H1 (cell line): ENCODE measurements around the gene MAP2K2. TPM values are rescaled to one million over a fixed set of nuclear protein-coding genes. Genes with fewer than 3 reads are reported as not detected.

Experiments used
- CTCF ChIA-PET: fragments of 300-600 bp; sonication (Branson Sonifier 250); formaldehyde crosslinking; loops from one replicate; lab custom pipeline; 2021; ENCODE audit not compliant: partially characterized antibody; lab: Charles Lee
- POLR2A ChIA-PET: fragments of 300-600 bp; sonication (Branson Sonifier 250); formaldehyde crosslinking; loops from one replicate; lab custom pipeline; 2021; ENCODE audit warnings: inconsistent platforms; ENCODE audit not compliant: partially characterized antibody; lab: Charles Lee
- DNase-seq, 2 experiments: peaks; one replicate each; pipeline versions ENCODE4 v3.0.0 to v3.0.0-alpha.2; 2010 to 2022; ENCODE audit warnings: low spot score in 2 of 2, low read depth in 1 of 2, mixed read lengths in 1 of 2
- FAIRE-seq: peaks from 2 replicates; lab custom pipeline; 2011; peaks lifted over from hg19 to GRCh38; lab: Jason Lieb, UNC
- H2AFZ ChIP-seq: 2 replicates; pipeline ENCODE4 v1.8.1; 2012; ENCODE audit warnings: low read length, inconsistent platforms
- H2AK5ac ChIP-seq: 2 replicates; pipeline ENCODE4 v1.6.1; 2013; ENCODE audit warnings: low read depth, low read length
- H2BK120ac ChIP-seq: replicated peaks from 2 replicates; pipeline ENCODE3; 2013; ENCODE audit warnings: low read depth, low read length, inconsistent platforms
- H2BK12ac ChIP-seq: 2 replicates; pipeline ENCODE4 v1.6.1; 2013; ENCODE audit warnings: low read depth, low read length
- H2BK15ac ChIP-seq: 2 replicates; pipeline ENCODE4 v1.6.1; 2013; ENCODE audit warnings: low read length
- H2BK20ac ChIP-seq: 2 replicates; pipeline ENCODE4 v1.6.1; 2013; ENCODE audit warnings: low read length
- H2BK5ac ChIP-seq: 2 replicates; pipeline ENCODE4 v1.6.1; 2013; ENCODE audit warnings: low read depth, low read length
- H3K14ac ChIP-seq: 2 replicates; pipeline ENCODE4 v1.6.1; 2013; ENCODE audit warnings: inconsistent platforms; ENCODE audit not compliant: insufficient read length
- H3K18ac ChIP-seq: 2 replicates; pipeline ENCODE4 v1.6.1; 2013; ENCODE audit warnings: low read length; ENCODE audit errors: extremely low read depth
- H3K23ac ChIP-seq: 2 replicates; pipeline ENCODE4 v1.6.1; 2013; ENCODE audit warnings: inconsistent platforms; ENCODE audit not compliant: insufficient read length
- H3K23me2 ChIP-seq: 2 replicates; pipeline ENCODE4 v1.6.1; 2013; ENCODE audit warnings: low read depth, low read length
- H3K27ac ChIP-seq: 2 replicates; pipeline ENCODE4 v1.6.1; 2011; ENCODE audit warnings: low read depth, low read length, inconsistent platforms
- H3K27me3 ChIP-seq, 4 experiments: replicated peaks in 1 of 4; 1 replicate in 1 of 4; 2 replicates in 3 of 4; pipeline versions ENCODE4 v1.6.1 to v1.8.1; 2011 to 2013; ENCODE audit warnings: low read length in 3 of 4, mild to moderate bottlenecking in 3 of 4, inconsistent platforms in 2 of 4, mixed read lengths in 2 of 4, moderate library complexity in 1 of 4; ENCODE audit not compliant: control insufficient read depth in 3 of 4, insufficient read depth in 3 of 4; ENCODE audit errors: extremely low read depth in 1 of 4
- H3K36me3 ChIP-seq, 4 experiments: 2 replicates each; pipeline versions ENCODE4 v1.6.1 to v1.8.1; 2011 to 2013; ENCODE audit warnings: mild to moderate bottlenecking in 4 of 4, low read length in 3 of 4, moderate library complexity in 2 of 4, control low read depth in 1 of 4, inconsistent platforms in 1 of 4; ENCODE audit not compliant: insufficient read depth in 4 of 4, control insufficient read depth in 2 of 4
- H3K4ac ChIP-seq: replicated peaks from 2 replicates; pipeline ENCODE3; 2013; ENCODE audit warnings: low read length, low read depth, mixed read lengths, inconsistent platforms; ENCODE audit not compliant: insufficient read length
- H3K4me1 ChIP-seq, 4 experiments: replicated peaks in 1 of 4; 1 replicate in 1 of 4; 2 replicates in 3 of 4; pipeline versions ENCODE4 v1.6.1 to v1.8.1; 2011 to 2013; ENCODE audit warnings: low read length in 3 of 4, inconsistent platforms in 2 of 4, mixed read lengths in 1 of 4; ENCODE audit not compliant: insufficient read depth in 4 of 4, control insufficient read depth in 3 of 4
- H3K4me2 ChIP-seq, 2 experiments: 2 replicates each; pipeline versions ENCODE4 v1.6.1 to v1.8.1; 2011 to 2013; ENCODE audit warnings: low read depth in 2 of 2, low read length in 2 of 2, control low read depth in 1 of 2, inconsistent platforms in 1 of 2, mild to moderate bottlenecking in 1 of 2; ENCODE audit not compliant: insufficient read depth in 1 of 2
- H3K4me3 ChIP-seq, 4 experiments: fragments of 200-600, 300-600 bp in 1 of 4; sonication (generic), shearing (Covaris generic), sonication (Bioruptor Twin) in 1 of 4; 2 replicates each; pipeline versions ENCODE4 v1.5.1 to v1.8.1; 2011 to 2016; ENCODE audit warnings: low read length in 4 of 4, low read depth in 3 of 4, control low read depth in 2 of 4, inconsistent platforms in 2 of 4, mild to moderate bottlenecking in 2 of 4, mixed read lengths in 1 of 4, moderate library complexity in 1 of 4; ENCODE audit not compliant: insufficient read depth in 2 of 4; ENCODE audit errors: extremely low read depth in 1 of 4
- H3K56ac ChIP-seq: replicated peaks from 2 replicates; pipeline ENCODE3; 2013; ENCODE audit warnings: low read depth, mild to moderate bottlenecking, mixed read lengths, low read length, inconsistent platforms; ENCODE audit not compliant: insufficient read length
- H3K79me1 ChIP-seq: 2 replicates; pipeline ENCODE4 v1.6.1; 2013; ENCODE audit warnings: low read depth, low read length, control low read depth
- H3K79me2 ChIP-seq, 2 experiments: 2 replicates each; pipeline versions ENCODE4 v1.6.1 to v1.8.1; 2012 to 2013; ENCODE audit warnings: low read length in 2 of 2, mild to moderate bottlenecking in 2 of 2, inconsistent platforms in 1 of 2; ENCODE audit not compliant: insufficient read depth in 2 of 2, control insufficient read depth in 1 of 2
- H3K9ac ChIP-seq, 4 experiments: replicated peaks in 1 of 4; 1 replicate in 1 of 4; 2 replicates in 3 of 4; pipeline versions ENCODE4 v1.6.1 to v1.8.1; 2011 to 2013; ENCODE audit warnings: low read depth in 3 of 4, low read length in 3 of 4, control low read depth in 2 of 4, mild to moderate bottlenecking in 2 of 4, moderate library complexity in 2 of 4, inconsistent platforms in 1 of 4; ENCODE audit errors: extremely low read depth in 1 of 4
- H3K9me3 ChIP-seq, 2 experiments: 2 replicates each; pipeline versions ENCODE4 v1.6.1 to v1.8.1; 2012 to 2013; ENCODE audit warnings: mild to moderate bottlenecking in 2 of 2, moderate library complexity in 2 of 2, control low read depth in 1 of 2, inconsistent platforms in 1 of 2, low read depth in 1 of 2, low read length in 1 of 2, mixed read lengths in 1 of 2; ENCODE audit not compliant: insufficient read depth in 2 of 2
- H4K20me1 ChIP-seq, 2 experiments: replicated peaks in 1 of 2; 2 replicates each; pipeline versions ENCODE3 to v1.8.1; 2011 to 2013; ENCODE audit warnings: inconsistent platforms in 2 of 2, low read length in 2 of 2, mild to moderate bottlenecking in 1 of 2; ENCODE audit not compliant: insufficient read depth in 2 of 2, control insufficient read depth in 1 of 2
- H4K5ac ChIP-seq: 2 replicates; pipeline ENCODE4 v1.6.1; 2013; ENCODE audit warnings: low read length, low read depth, mixed read lengths, inconsistent platforms; ENCODE audit not compliant: insufficient read length
- H4K8ac ChIP-seq: 2 replicates; pipeline ENCODE4 v1.8.0; 2013; ENCODE audit warnings: mild to moderate bottlenecking, moderate library complexity, low read length, inconsistent platforms; ENCODE audit not compliant: insufficient read depth; ENCODE audit errors: extremely low read depth
- H4K91ac ChIP-seq: replicated peaks from 2 replicates; pipeline ENCODE3; 2013; ENCODE audit warnings: low read length, mixed read lengths, inconsistent platforms; ENCODE audit not compliant: insufficient read length
- ATF3 ChIP-seq: IDR thresholded peaks from 2 replicates; pipeline ENCODE4 v1.6.1; 2011; ENCODE audit warnings: low read depth, mild to moderate bottlenecking, low read length; ENCODE audit not compliant: insufficient read depth
- BACH1 ChIP-seq: IDR thresholded peaks from 2 replicates; pipeline ENCODE4 v1.6.1; 2012; ENCODE audit warnings: low read length, improper control_type of control experiment
- EGR1 ChIP-seq: IDR thresholded peaks from 2 replicates; pipeline ENCODE4 v1.6.1; 2011; ENCODE audit warnings: low read depth, low read length, borderline replicate concordance
- EP300 ChIP-seq, 2 experiments: IDR thresholded peaks; 1 replicate in 1 of 2; 2 replicates in 1 of 2; pipeline ENCODE4 v1.6.1; 2011 to 2012; ENCODE audit warnings: low read depth in 2 of 2, low read length in 2 of 2, mild to moderate bottlenecking in 2 of 2, borderline replicate concordance in 1 of 2, inconsistent platforms in 1 of 2, moderate library complexity in 1 of 2
- EZH2 ChIP-seq: fragments of 200-600 bp; sonication (generic); IDR thresholded peaks from 2 replicates; pipeline ENCODE4 v1.7.1; 2012; ENCODE audit warnings: low read depth, mild to moderate bottlenecking, moderate library complexity, low read length, inconsistent platforms; ENCODE audit not compliant: severe bottlenecking
- GABPA ChIP-seq: IDR thresholded peaks from 2 replicates; pipeline ENCODE4 v1.6.1; 2011; ENCODE audit warnings: mild to moderate bottlenecking, low read length, moderate library complexity, borderline replicate concordance; ENCODE audit not compliant: insufficient read depth
- HDAC6 ChIP-seq: IDR thresholded peaks from one replicate; pipeline ENCODE4 v1.7.1; 2012; ENCODE audit warnings: low read depth, mild to moderate bottlenecking, inconsistent platforms, low read length, moderate library complexity
- MAFK ChIP-seq: IDR thresholded peaks from 2 replicates; pipeline ENCODE4 v1.6.1; 2012; ENCODE audit warnings: low read depth, mild to moderate bottlenecking, improper control_type of control experiment, low read length
- SIN3A ChIP-seq, 2 experiments: IDR thresholded peaks in 1 of 2; conservative IDR thresholded peaks in 1 of 2; 2 replicates each; pipeline ENCODE4 v1.6.1; 2011 to 2012; ENCODE audit warnings: low read length in 2 of 2, improper control_type of control experiment in 1 of 2, low read depth in 1 of 2, mild to moderate bottlenecking in 1 of 2
- SIRT6 ChIP-seq: IDR thresholded peaks from one replicate; pipeline ENCODE4 v1.7.1; 2012; ENCODE audit warnings: low read length, inconsistent platforms
- USF2 ChIP-seq: IDR thresholded peaks from 2 replicates; pipeline ENCODE4 v1.6.1; 2011; ENCODE audit warnings: low read length, improper control_type of control experiment
- WGBS, 2 experiments: shearing (Covaris generic) in 1 of 2; methylation state at CpG; one replicate each; pipeline versions ENCODE4 v1.1.6 to v1.1.7; 2013 to 2015; ENCODE audit warnings: low lambda C conversion rate in 2 of 2, mixed read lengths in 2 of 2, inconsistent platforms in 1 of 2, low coverage in 1 of 2, missing lambda C conversion rate in 1 of 2; ENCODE audit not compliant: insufficient replicate concordance in 2 of 2, insufficient coverage in 1 of 2, insufficient read length in 1 of 2; ENCODE audit errors: extremely low coverage in 1 of 2, missing lambda C conversion rate in 1 of 2; 5-methylcytosine and 5-hydroxymethylcytosine counted together
- polyA plus RNA-seq, 7 experiments: library from polyadenylated mRNA; depleted of rRNA in 3 of 7; stranded (reverse) in 5 of 7; unstranded in 2 of 7; fragments of >200 nt in 5 of 7; fragments of 200-250 nt in 2 of 7; gene quantifications; 1 replicate in 5 of 7; 2 replicates in 1 of 7; 4 replicates in 1 of 7; pipeline versions ENCODE4 v1.2.1 to v1.2.3, GENCODE V29; 2011 to 2013; ENCODE audit warnings: missing spikeins in 2 of 7, mixed read lengths in 2 of 7
- total RNA-seq: library from RNA; stranded (reverse); fragmentation: NEBNext Ultra II Directional; extraction: Animal tissue kit (Norgen Biotek cat#: 25700); gene quantifications from 2 replicates; pipeline ENCODE4 v1.2.1, GENCODE V29; 2021

The MAP2K2 gene
- total and polyA plus RNA-seq, 2 of the 8 experiments (the other 6 are each of a cell fraction or from before 2014, with no cell fraction given): 111 to 162 TPM

DNA sequence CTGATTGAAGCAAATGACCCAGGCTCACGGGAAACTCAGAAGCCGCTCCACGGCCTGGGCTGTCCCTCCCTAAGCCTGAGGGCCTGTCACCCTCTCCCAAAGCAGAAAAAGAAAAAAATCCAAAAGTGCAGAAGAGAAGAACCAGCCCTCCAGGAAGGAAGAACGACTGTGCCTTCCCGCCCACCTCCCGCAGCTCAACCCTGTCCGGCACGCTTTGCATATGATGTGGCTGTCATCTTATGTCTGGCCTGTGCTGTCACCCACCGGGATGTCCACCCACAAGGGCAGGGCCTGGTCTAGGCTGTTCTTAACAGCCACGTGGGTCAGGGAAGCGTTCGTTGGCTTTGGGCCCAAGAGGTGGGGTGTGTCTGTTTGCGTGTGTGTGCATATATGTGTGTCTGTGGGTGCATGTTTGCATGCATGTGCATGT lies 70.9 kb downstream of the MAP2K2 start:
- Histone ChIP-seq H3K9ac (no peak overlapping the region), H3K27ac (no peak overlapping the region), H3K4me2 (no peak overlapping the region), H3K9me3 (no peaks in the 10 kb centered on the region), H3K4me3 (no peak overlapping the region), H3K36me3 (peaks cover 2 to 27% (median 14%) of the 10 kb centered on the region in 4 experiments), H3K18ac (no peak overlapping the region), H3K56ac (no peak overlapping the region), H2BK120ac (no peak overlapping the region), H2AFZ (no peak overlapping the region), H3K27me3 (no peaks in the 10 kb centered on the region), H2AK5ac (no peak overlapping the region), H3K14ac (no peak overlapping the region), H2BK12ac (0 out of 2 replicates have a peak overlapping the region, but pooled peaks have one; percentile 21), H3K79me1 (peaks cover 33% of the 10 kb centered on the region), H2BK20ac (no peak overlapping the region), H2BK5ac (peak overlapping the region; percentile 46; the same call in 1 of the 2 replicates), H3K4ac (no peak overlapping the region), H4K91ac (no peak overlapping the region), H4K20me1 (peaks cover 31 to 48% of the 10 kb centered on the region in 2 experiments), H4K5ac (no peak overlapping the region), H3K4me1 (peaks cover 0 to 4% (median 1%) of the 10 kb centered on the region in 4 experiments; a peak in 2 of 7 replicates), H3K23ac (no peak overlapping the region), H2BK15ac (no peak overlapping the region), H3K79me2 (peaks cover 3 to 54% of the 10 kb centered on the region in 2 experiments; a peak in 2 of 4 replicates), H3K23me2 (0 out of 2 replicates have a peak, but pooled peaks cover 3% of the 10 kb centered on the region), H4K8ac (peak overlapping the region; percentile 28; the same call in 1 of the 2 replicates)
- ChIA-PET POLR2A (interaction anchor here (1.4 to 1.5 kb wide), 2 partner anchors 12 to 14 kb away, joined by 3 to 4 read pairs; no protein-coding TSS in a partner anchor), CTCF (no interaction called here)
- DNase-seq (no peak), FAIRE-seq (no peak)
- WGBS, 2 experiments: 96% methylated on average over 13 of the region's 13 CpGs; no CpG with 5 or more reads in 1 of the 2 experiments
- TF ChIP-seq HDAC6: no peak
- no peak for TF ChIP-seq GABPA
- TF ChIP-seq MAFK: no peak
- TF ChIP-seq EGR1: no peak
- no peak for TF ChIP-seq SIN3A (conservative IDR thresholded peaks at IDR 0.05 in 1 of 2, IDR thresholded peaks at IDR 0.05 in 1 of 2; ENCODE audit: low read depth in 1 of 2, low read length in 2 of 2)
- TF ChIP-seq BACH1: no peak
- TF ChIP-seq EZH2: no peak
- no peak for TF ChIP-seq ATF3
- no peak for TF ChIP-seq SIRT6
- no peak for TF ChIP-seq USF2
- no peak for TF ChIP-seq EP300 (IDR thresholded peaks at IDR 0.05; ENCODE audit: borderline replicate concordance in 1 of 2, low read depth in 2 of 2, low read length in 2 of 2)
